NCI-H2196 (cell line): ENCODE measurements around the gene ENO4.

ENCODE experiments used
- DNase-seq: peaks from one replicate; lab custom pipeline; 2025; ENCODE audit not compliant: unreplicated experiment; lab: John Stamatoyannopoulos, UW

The ENO4 gene

GRCh38 chr10:116849248-116850057 lies at the start of gene ENO4:
Gene ENO4 (plus strand): TSS chr10:116849499. CDS start chr10:116849567, 68 bp downstream.
- peak; percentile 64 for DNase-seq

- no peak for DNase-seq
Observed at GRCh38 chr10:116800286-116800929, 48.9 kb upstream of the ENO4 start.

- no peak for DNase-seq
Observed at GRCh38 chr10:116801658-116802057, 47.6 kb upstream of the ENO4 start.

- no peak for DNase-seq
Observed at GRCh38 chr10:116802474-116802873, 46.8 kb upstream of the ENO4 start.

GRCh38 chr10:116802876-116803275 lies 46.4 kb upstream of the ENO4 start:
- no peak for DNase-seq

GRCh38 chr10:116803451-116804249 lies 45.6 kb upstream of the ENO4 start:
- no peak for DNase-seq

- DNase-seq = no peak
Observed at GRCh38 chr10:116808706-116809105, 40.6 kb upstream of the ENO4 start.

GRCh38 chr10:116809483-116810119 lies 39.7 kb upstream of the ENO4 start:
- DNase-seq = no peak

- no peak for DNase-seq
Observed at GRCh38 chr10:116810120-116810500, 39.2 kb upstream of the ENO4 start.

- DNase-seq = no peak
Observed at GRCh38 chr10:116810895-116811294, 38.4 kb upstream of the ENO4 start.

GRCh38 chr10:116811691-116812090 lies 37.6 kb upstream of the ENO4 start:
- no peak for DNase-seq

- DNase-seq = no peak
Observed at GRCh38 chr10:116815641-116816415, 33.5 kb upstream of the ENO4 start.

GRCh38 chr10:116817178-116817577 lies 32.1 kb upstream of the ENO4 start:
- no peak for DNase-seq

GRCh38 chr10:116817780-116818343 lies 31.4 kb upstream of the ENO4 start:
- DNase-seq = no peak

GRCh38 chr10:116819999-116820677 lies 29.2 kb upstream of the ENO4 start:
- no peak for DNase-seq

- no peak for DNase-seq
Observed at GRCh38 chr10:116825901-116826300, 23.4 kb upstream of the ENO4 start.

- no peak for DNase-seq
Observed at GRCh38 chr10:116826803-116827202, 22.5 kb upstream of the ENO4 start.

- no peak for DNase-seq
Observed at GRCh38 chr10:116827214-116827671, 22.1 kb upstream of the ENO4 start.

GRCh38 chr10:116828116-116828515 lies 21.2 kb upstream of the ENO4 start:
- DNase-seq = no peak
